ENCODE results near the gene SOBP. TPM values are rescaled to one million over a fixed set of nuclear protein-coding genes. Genes with fewer than 3 reads are reported as not detected.

The SOBP gene
- total RNA-seq, 4 donors from 2014 or later: 2.6 to 21.2 (median 8.7) TPM

- DNase-seq: no peak
- no peak for TF ChIP-seq POLR2A (IDR thresholded peaks at IDR 0.05)
- TF ChIP-seq CTCF (IDR thresholded peaks at IDR 0.05): no peak
- no peaks in the 10 kb centered on the region for H3K9me3 ChIP-seq
- H3K4me1 ChIP-seq: no peaks in the 10 kb centered on the region
- H3K27me3 ChIP-seq: no peaks in the 10 kb centered on the region
- intact Hi-C loops (cut with DNase I; ENCODE audit: low total_unique reads): no loop called here
- H3K4me3 ChIP-seq: no peak overlapping the region
- H3K27ac ChIP-seq: peak overlapping the region in 1 of 2 donors; percentile 45
- H3K36me3 ChIP-seq: no peaks in the 10 kb centered on the region
Observed at GRCh38 chr6:107587451-107587850, 97.5 kb downstream of the SOBP start.

GRCh38 chr6:107589199-107589598 is 99.3 kb downstream of the SOBP start:
- Histone ChIP-seq H3K27ac (no peak overlapping the region), H3K4me3 (no peak overlapping the region), H3K4me1 (no peaks in the 10 kb centered on the region)

GRCh38 chr6:107589934-107590333 is 100.0 kb downstream of the SOBP start:
- DNase-seq: no peak
- Histone ChIP-seq H3K27me3 (no peaks in the 10 kb centered on the region), H3K4me1 (no peaks in the 10 kb centered on the region), H3K4me3 (no peak overlapping the region), H3K27ac (no peak overlapping the region), H3K9me3 (no peaks in the 10 kb centered on the region), H3K36me3 (no peaks in the 10 kb centered on the region)
- TF ChIP-seq POLR2A (IDR thresholded peaks at IDR 0.05) (no peak), CTCF (IDR thresholded peaks at IDR 0.05) (no peak)
- intact Hi-C loops (cut with DNase I; ENCODE audit: low total_unique reads): no loop called here

More at GRCh38 chr6:107589199-107589598, 99.3 kb downstream of the SOBP start:
- Histone ChIP-seq H3K9me3 (no peaks in the 10 kb centered on the region), H3K36me3 (no peaks in the 10 kb centered on the region), H3K27me3 (no peaks in the 10 kb centered on the region)
- TF ChIP-seq POLR2A (IDR thresholded peaks at IDR 0.05) (no peak), CTCF (IDR thresholded peaks at IDR 0.05) (no peak)
- no peak for DNase-seq
- intact Hi-C loops (cut with DNase I; ENCODE audit: low total_unique reads): no loop called here

GRCh38 chr6:107590378-107590777 is 100.5 kb downstream of the SOBP start:
- DNase-seq: no peak
- H3K4me3 ChIP-seq: no peak overlapping the region
- no peak overlapping the region for H3K27ac ChIP-seq
- no peaks in the 10 kb centered on the region for H3K27me3 ChIP-seq
- TF ChIP-seq POLR2A (IDR thresholded peaks at IDR 0.05) (no peak), CTCF (IDR thresholded peaks at IDR 0.05) (no peak)
- H3K4me1 ChIP-seq: no peaks in the 10 kb centered on the region
- H3K36me3 ChIP-seq: no peaks in the 10 kb centered on the region
- no peaks in the 10 kb centered on the region for H3K9me3 ChIP-seq
- intact Hi-C loops (cut with DNase I; ENCODE audit: low total_unique reads): no loop called here

- Histone ChIP-seq H3K4me3 (no peak overlapping the region), H3K27ac (no peak overlapping the region), H3K36me3 (no peaks in the 10 kb centered on the region), H3K4me1 (no peaks in the 10 kb centered on the region), H3K9me3 (no peaks in the 10 kb centered on the region), H3K27me3 (no peaks in the 10 kb centered on the region)
- TF ChIP-seq POLR2A (IDR thresholded peaks at IDR 0.05): no peak
- TF ChIP-seq CTCF (IDR thresholded peaks at IDR 0.05): no peak
- no peak for DNase-seq
- intact Hi-C loops (cut with DNase I; ENCODE audit: low total_unique reads): no loop called here
Observed at GRCh38 chr6:107591346-107591745, 101.4 kb downstream of the SOBP start.
